Activated B cell treated with CpG ODN at 0.5 μM for 24 hours (primary cell): ENCODE data around the gene THAP8. TPM values are rescaled to one million over a fixed set of nuclear protein-coding genes. Genes with fewer than 3 reads are reported as not detected.

ENCODE experiments used
- ATAC-seq: fragments of 200-7000 bp; cut with Tn5 transposase; one replicate; pipeline ENCODE4 v1.10.0; 2021; ENCODE audit warnings: low read depth, mild to moderate bottlenecking, moderate library complexity
- CTCF ChIA-PET: fragments of 350-600 bp; sonication (Branson Sonifier 250); formaldehyde crosslinking; loops from one replicate; lab custom pipeline; 2021; ENCODE audit warnings: antibody characterized with exemption; lab: Charles Lee
- POLR2A ChIA-PET: fragments of 350-600 bp; sonication (Branson Sonifier 250); formaldehyde crosslinking; loops from one replicate; lab custom pipeline; 2021; ENCODE audit warnings: antibody characterized with exemption; lab: Charles Lee
- DNase-seq: peaks from one replicate; pipeline ENCODE4 v3.0.0; 2022
- H3K27ac Mint-ChIP-seq: one replicate; pipeline ENCODE4 v1.8.0; 2020; ENCODE audit warnings: mixed read lengths
- H3K27me3 Mint-ChIP-seq: one replicate; pipeline ENCODE4 v1.8.0; 2021; ENCODE audit warnings: mixed read lengths
- H3K36me3 Mint-ChIP-seq: one replicate; pipeline ENCODE4 v1.8.0; 2021; ENCODE audit warnings: low read depth, mixed read lengths
- H3K4me1 Mint-ChIP-seq: one replicate; pipeline ENCODE4 v1.8.0; 2021; ENCODE audit warnings: mixed read lengths
- H3K4me3 Mint-ChIP-seq: one replicate; pipeline ENCODE4 v1.8.0; 2020; ENCODE audit warnings: mild to moderate bottlenecking, mixed read lengths
- H3K9me3 Mint-ChIP-seq: one replicate; pipeline ENCODE4 v1.8.0; 2020; ENCODE audit warnings: mixed read lengths
- intact Hi-C: fragments of 100-400 bp; cut with micrococcal nuclease; formaldehyde crosslinking; loops from one replicate; pipeline ENCODE4 v1.15.1; 2024
- total RNA-seq: library from RNA; stranded (reverse); gene quantifications from 2 replicates; pipeline ENCODE4 v1.2.3, GENCODE V29; 2022
- TF ChIP-seq, protein P1 (sequence below): fragments of 200-600 bp; IDR thresholded peaks from one replicate; pipeline ENCODE4 v1.8.0; 2022; ENCODE audit warnings: antibody characterized with exemption, mild to moderate bottlenecking

THAP8 gene
- total RNA-seq, 1 donor from 2014 or later, result 2.4 TPM

- ChIA-PET CTCF (no interaction called here), POLR2A (no interaction called here)
- TF ChIP-seq, protein P1, sequence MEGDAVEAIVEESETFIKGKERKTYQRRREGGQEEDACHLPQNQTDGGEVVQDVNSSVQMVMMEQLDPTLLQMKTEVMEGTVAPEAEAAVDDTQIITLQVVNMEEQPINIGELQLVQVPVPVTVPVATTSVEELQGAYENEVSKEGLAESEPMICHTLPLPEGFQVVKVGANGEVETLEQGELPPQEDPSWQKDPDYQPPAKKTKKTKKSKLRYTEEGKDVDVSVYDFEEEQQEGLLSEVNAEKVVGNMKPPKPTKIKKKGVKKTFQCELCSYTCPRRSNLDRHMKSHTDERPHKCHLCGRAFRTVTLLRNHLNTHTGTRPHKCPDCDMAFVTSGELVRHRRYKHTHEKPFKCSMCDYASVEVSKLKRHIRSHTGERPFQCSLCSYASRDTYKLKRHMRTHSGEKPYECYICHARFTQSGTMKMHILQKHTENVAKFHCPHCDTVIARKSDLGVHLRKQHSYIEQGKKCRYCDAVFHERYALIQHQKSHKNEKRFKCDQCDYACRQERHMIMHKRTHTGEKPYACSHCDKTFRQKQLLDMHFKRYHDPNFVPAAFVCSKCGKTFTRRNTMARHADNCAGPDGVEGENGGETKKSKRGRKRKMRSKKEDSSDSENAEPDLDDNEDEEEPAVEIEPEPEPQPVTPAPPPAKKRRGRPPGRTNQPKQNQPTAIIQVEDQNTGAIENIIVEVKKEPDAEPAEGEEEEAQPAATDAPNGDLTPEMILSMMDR, result no peak
- DNase-seq (no peak), ATAC-seq (no peak)
- intact Hi-C loops, result no loop called here
- Mint-ChIP-seq H3K36me3 (peaks cover 25% of the 10 kb centered on the region), H3K9me3 (no peaks in the 10 kb centered on the region), H3K4me1 (peaks cover 11% of the 10 kb centered on the region), H3K27me3 (no peaks in the 10 kb centered on the region), H3K4me3 (no peak overlapping the region), H3K27ac (no peak overlapping the region)
These were observed 34.9 kb downstream of the THAP8 start for GRCh38 chr19:36019061-36019670.

GRCh38 chr19:36014012-36014924 lies 39.8 kb downstream of the THAP8 start, which contains the start of gene ALKBH6:
ALKBH6 (minus strand) TSS chr19:36014213; CDS start chr19:36013397, 816 bp downstream.
- DNase-seq, result peak; percentile 94
- H3K27ac Mint-ChIP-seq, result peak within 1 kb of the TSS; percentile 95
- CTCF ChIA-PET, result interaction anchor here (0.8 kb wide), 1 partner anchor 132 kb away, joined by 3 read pairs; no protein-coding TSS in a partner anchor
- POLR2A ChIA-PET, result interaction anchor here (0.6 to 1.7 kb wide), 15 partner anchors 17 to 1580 kb away, joined by 3 to 31 read pairs (median 4); partner anchors contain the start of genes IGFLR1, LIN37, POLR2I and SDHAF1
- H3K27me3 Mint-ChIP-seq, result no peaks in the 10 kb centered on the region
- intact Hi-C loops, result loop anchor here (1.0 kb wide), 5 partner anchors 19 to 126 kb away; partner anchors contain the start of genes CAPNS1, SDHAF1, TBCB and THAP8
- TF ChIP-seq, protein P1, result no peak
- ATAC-seq, result peak; percentile 99
- peaks cover 30% of the 10 kb centered on the region for H3K4me1 Mint-ChIP-seq
- peaks cover 14% of the 10 kb centered on the region for H3K36me3 Mint-ChIP-seq
- H3K9me3 Mint-ChIP-seq, result no peaks in the 10 kb centered on the region
- peak within 1 kb of the TSS; percentile 98 for H3K4me3 Mint-ChIP-seq

DNA sequence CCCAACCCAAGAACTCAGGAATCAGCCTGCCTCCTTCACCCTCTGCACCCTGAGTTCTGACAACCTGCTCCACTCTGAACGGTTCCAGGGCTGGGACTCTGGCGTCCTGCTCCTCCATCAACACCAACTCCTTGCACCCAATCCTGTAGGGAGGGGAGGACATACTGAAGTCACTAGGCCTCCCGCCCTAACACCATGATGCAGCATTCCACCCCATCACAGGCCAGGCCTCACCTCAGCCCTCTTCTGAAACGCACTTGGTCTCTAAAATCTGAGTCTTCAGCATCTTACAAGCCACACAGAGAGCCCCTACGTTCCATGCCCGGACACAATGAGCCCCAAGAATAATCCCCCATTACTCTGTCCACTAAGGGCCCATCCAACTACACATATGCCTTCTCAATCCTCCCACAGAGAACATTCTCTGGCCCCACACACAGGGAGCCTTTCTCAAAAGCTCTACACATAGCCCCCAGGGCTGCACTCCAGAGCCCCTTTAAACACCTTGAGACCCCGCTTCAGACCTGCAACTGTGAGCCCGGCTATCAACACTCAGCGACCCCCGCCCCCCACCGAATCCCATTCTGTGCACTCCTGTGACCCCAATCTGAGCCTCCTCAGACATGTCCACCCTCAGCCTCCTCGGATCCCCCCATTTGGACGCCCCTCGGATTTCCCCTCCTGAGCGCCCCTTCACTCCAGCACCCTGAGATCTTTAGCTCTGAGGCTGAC lies 40.6 kb downstream of the THAP8 start:
- intact Hi-C loops, result loop anchor here (1.0 kb wide), 5 partner anchors 18 to 127 kb away; partner anchors contain the start of genes CAPNS1, SDHAF1, TBCB and THAP8
- H3K9me3 Mint-ChIP-seq, result no peaks in the 10 kb centered on the region
- peak overlapping the region; percentile 98 for H3K4me3 Mint-ChIP-seq
- TF ChIP-seq, protein P1, result no peak
- no peak for DNase-seq
- peaks cover 14% of the 10 kb centered on the region for H3K36me3 Mint-ChIP-seq
- ChIA-PET POLR2A (interaction anchor here (0.6 to 1.7 kb wide), 16 partner anchors 16 to 1581 kb away, joined by 3 to 31 read pairs (median 4); partner anchors contain the start of genes IGFLR1, LIN37, POLR2I and SDHAF1), CTCF (interaction anchor here (0.8 kb wide), 1 partner anchor 131 kb away, joined by 3 read pairs; no protein-coding TSS in a partner anchor)
- ATAC-seq, result no peak
- H3K27me3 Mint-ChIP-seq, result no peaks in the 10 kb centered on the region
- H3K4me1 Mint-ChIP-seq, result peaks cover 35% of the 10 kb centered on the region
- H3K27ac Mint-ChIP-seq, result peak overlapping the region; percentile 95

DNA sequence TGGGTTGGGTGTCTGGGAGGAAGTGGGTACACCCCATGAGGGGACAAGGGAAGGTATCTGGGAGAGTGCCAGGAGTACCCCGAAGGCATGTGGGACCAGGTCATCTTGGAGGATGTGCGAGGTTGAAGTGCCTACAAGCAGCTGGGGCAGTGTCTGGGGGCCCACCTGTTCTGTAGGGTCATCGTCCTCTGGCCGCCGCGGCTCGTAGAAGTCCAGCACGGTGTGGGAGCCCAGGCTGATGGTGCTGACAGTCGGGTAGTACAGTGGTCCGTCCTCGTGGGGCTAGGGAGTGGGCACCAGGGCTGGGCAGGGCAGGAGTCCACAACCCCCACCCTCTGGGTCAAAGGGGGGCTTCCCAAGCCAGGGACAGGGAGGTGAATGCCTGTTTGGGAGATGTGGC lies 43.7 kb downstream of the THAP8 start:
- Mint-ChIP-seq H3K27me3 (no peaks in the 10 kb centered on the region), H3K9me3 (no peaks in the 10 kb centered on the region), H3K4me3 (peak overlapping the region; percentile 1), H3K36me3 (peaks cover 8% of the 10 kb centered on the region), H3K4me1 (peaks cover 34% of the 10 kb centered on the region), H3K27ac (no peak overlapping the region)
- CTCF ChIA-PET, result no interaction called here
- DNase-seq (no peak), ATAC-seq (no peak)
- intact Hi-C loops, result no loop called here
- TF ChIP-seq, protein P1, result no peak
- POLR2A ChIA-PET, result no interaction called here
